CD4-positive, alpha-beta T cell (primary cell): Measurements from ENCODE around the gene PRDX4. TPM values are rescaled to one million over a fixed set of nuclear protein-coding genes. Genes with fewer than 3 reads are reported as not detected.

ENCODE experiments used
- ATAC-seq: fragments of 200-7000 bp; cut with Tn5 transposase; one replicate; pipeline ENCODE4 v1.10.0; 2022; ENCODE audit warnings: mild to moderate bottlenecking; ENCODE audit not compliant: poor library complexity
- CTCF ChIA-PET: fragments of 350-600 bp; sonication (Branson Sonifier 250); formaldehyde crosslinking; loops from one replicate; lab custom pipeline; 2021; ENCODE audit warnings: antibody characterized with exemption, inconsistent platforms; lab: Charles Lee
- POLR2A ChIA-PET: fragments of 350-600 bp; sonication (Branson Sonifier 250); formaldehyde crosslinking; loops from one replicate; lab custom pipeline; 2021; ENCODE audit warnings: antibody characterized with exemption, inconsistent platforms; lab: Charles Lee
- DNase-seq, 14 experiments: peaks; one replicate each; pipeline ENCODE4 v3.0.0-alpha.2; 2013 to 2020; ENCODE audit warnings: mixed read lengths in 2 of 14
- H3K27ac ChIP-seq, 2 donors: one replicate each; pipeline versions ENCODE4 v1.5.1 to v1.7.0; 2013; ENCODE audit warnings: low read length in 2 of 2, low read depth in 1 of 2, mild to moderate bottlenecking in 1 of 2
- H3K27me3 ChIP-seq, 2 experiments: 1 replicate in 1 of 2; 2 replicates in 1 of 2; pipeline versions ENCODE4 v1.6.1 to v1.7.0; 2013; ENCODE audit warnings: low read length in 2 of 2, control low read depth in 1 of 2, mild to moderate bottlenecking in 1 of 2, moderate library complexity in 1 of 2; ENCODE audit not compliant: insufficient read depth in 2 of 2, control insufficient read depth in 1 of 2
- H3K36me3 ChIP-seq: one replicate; pipeline ENCODE4 v1.6.1; 2013; ENCODE audit warnings: low read length, control low read depth; ENCODE audit not compliant: insufficient read depth
- H3K4me1 ChIP-seq: one replicate; pipeline ENCODE4 v1.6.1; 2013; ENCODE audit warnings: low read length, control low read depth; ENCODE audit not compliant: insufficient read depth
- H3K4me3 ChIP-seq: one replicate; pipeline ENCODE4 v1.5.1; 2013; ENCODE audit warnings: mild to moderate bottlenecking, low read length, moderate library complexity
- H3K9me3 ChIP-seq, 2 experiments: 1 replicate in 1 of 2; 2 replicates in 1 of 2; pipeline versions ENCODE4 v1.6.1 to v1.7.0; 2013; ENCODE audit warnings: low read length in 2 of 2, mild to moderate bottlenecking in 2 of 2, control low read depth in 1 of 2, moderate library complexity in 1 of 2; ENCODE audit not compliant: control insufficient read depth in 1 of 2, insufficient read depth in 1 of 2
- H3K27ac Mint-ChIP-seq: one replicate; pipeline ENCODE4 v1.8.0; 2020; ENCODE audit warnings: mixed read lengths
- H3K27me3 Mint-ChIP-seq: one replicate; pipeline ENCODE4 v1.8.0; 2021; ENCODE audit warnings: mixed read lengths
- H3K36me3 Mint-ChIP-seq: one replicate; pipeline ENCODE4 v1.8.0; 2021; ENCODE audit warnings: low read depth, mixed read lengths
- H3K4me1 Mint-ChIP-seq: one replicate; pipeline ENCODE4 v1.8.0; 2021; ENCODE audit warnings: low read depth, mixed read lengths
- H3K4me3 Mint-ChIP-seq: one replicate; pipeline ENCODE4 v1.8.0; 2020; ENCODE audit warnings: mild to moderate bottlenecking, mixed read lengths
- H3K9me3 Mint-ChIP-seq: one replicate; pipeline ENCODE4 v1.8.0; 2020; ENCODE audit warnings: mixed read lengths
- intact Hi-C, 2 experiments: fragments of 100-400 bp; cut with DNase I in 1 of 2; cut with micrococcal nuclease in 1 of 2; formaldehyde crosslinking; loops; one replicate each; pipeline versions ENCODE4 v1.15.1 to v1.9.0; 2023 to 2025; cut with DNase I, micrococcal nuclease
- total RNA-seq, 174 experiments: library from RNA in 2 of 174; stranded (reverse) in 2 of 174; gene quantifications; one replicate each; pipeline ENCODE4 v1.2.3 and lab custom pipeline; 2021 to 2026
- TF ChIP-seq, protein P1 (sequence below): fragments of 200-600 bp; IDR thresholded peaks from one replicate; pipeline ENCODE4 v1.8.0; 2022; ENCODE audit warnings: antibody characterized with exemption, mild to moderate bottlenecking

The PRDX4 gene
- total RNA-seq, 2 experiments from 2014 or later: 4.4 TPM

- CTCF ChIA-PET: no interaction called here
- no peaks in the 10 kb centered on the region for H3K27me3 ChIP-seq
- H3K4me3 ChIP-seq: no peak overlapping the region
- TF ChIP-seq, protein P1, sequence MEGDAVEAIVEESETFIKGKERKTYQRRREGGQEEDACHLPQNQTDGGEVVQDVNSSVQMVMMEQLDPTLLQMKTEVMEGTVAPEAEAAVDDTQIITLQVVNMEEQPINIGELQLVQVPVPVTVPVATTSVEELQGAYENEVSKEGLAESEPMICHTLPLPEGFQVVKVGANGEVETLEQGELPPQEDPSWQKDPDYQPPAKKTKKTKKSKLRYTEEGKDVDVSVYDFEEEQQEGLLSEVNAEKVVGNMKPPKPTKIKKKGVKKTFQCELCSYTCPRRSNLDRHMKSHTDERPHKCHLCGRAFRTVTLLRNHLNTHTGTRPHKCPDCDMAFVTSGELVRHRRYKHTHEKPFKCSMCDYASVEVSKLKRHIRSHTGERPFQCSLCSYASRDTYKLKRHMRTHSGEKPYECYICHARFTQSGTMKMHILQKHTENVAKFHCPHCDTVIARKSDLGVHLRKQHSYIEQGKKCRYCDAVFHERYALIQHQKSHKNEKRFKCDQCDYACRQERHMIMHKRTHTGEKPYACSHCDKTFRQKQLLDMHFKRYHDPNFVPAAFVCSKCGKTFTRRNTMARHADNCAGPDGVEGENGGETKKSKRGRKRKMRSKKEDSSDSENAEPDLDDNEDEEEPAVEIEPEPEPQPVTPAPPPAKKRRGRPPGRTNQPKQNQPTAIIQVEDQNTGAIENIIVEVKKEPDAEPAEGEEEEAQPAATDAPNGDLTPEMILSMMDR: no peak
- Mint-ChIP-seq H3K4me3 (no peak overlapping the region), H3K27ac (no peak overlapping the region), H3K9me3 (no peaks in the 10 kb centered on the region), H3K36me3 (no peaks in the 10 kb centered on the region), H3K4me1 (no peaks in the 10 kb centered on the region), H3K27me3 (peaks cover 8% of the 10 kb centered on the region)
- no peaks in the 10 kb centered on the region for H3K4me1 ChIP-seq
- no peaks in the 10 kb centered on the region for H3K36me3 ChIP-seq
- ATAC-seq (no peak), DNase-seq (no peak)
- intact Hi-C loops: no loop called here
- POLR2A ChIA-PET: no interaction called here
- H3K27ac ChIP-seq: no peak overlapping the region
- H3K9me3 ChIP-seq: no peaks in the 10 kb centered on the region
Measured at GRCh38 chrX:23626651-23627050, 40.6 kb upstream of the PRDX4 start.

DNA sequence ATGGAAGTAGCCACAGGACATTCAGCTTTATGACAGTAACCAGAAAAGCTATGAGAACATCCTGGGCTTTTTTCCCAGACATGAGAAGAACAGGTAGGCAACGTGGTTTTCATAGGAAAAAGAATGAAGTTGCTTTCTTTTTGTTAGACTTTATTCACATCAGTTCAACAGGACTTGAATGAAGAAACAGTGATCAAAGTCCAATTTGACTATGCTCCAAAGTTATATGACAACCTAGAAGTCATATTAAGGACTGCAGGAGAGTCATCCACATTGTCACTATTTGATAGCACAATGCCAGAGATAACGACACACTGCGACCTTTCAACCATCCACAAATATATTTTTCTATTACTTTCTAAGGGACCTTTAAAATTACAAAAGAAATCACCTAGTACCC lies 39.2 kb upstream of the PRDX4 start:
- TF ChIP-seq, protein P1: no peak
- H3K36me3 ChIP-seq: no peaks in the 10 kb centered on the region

DNA sequence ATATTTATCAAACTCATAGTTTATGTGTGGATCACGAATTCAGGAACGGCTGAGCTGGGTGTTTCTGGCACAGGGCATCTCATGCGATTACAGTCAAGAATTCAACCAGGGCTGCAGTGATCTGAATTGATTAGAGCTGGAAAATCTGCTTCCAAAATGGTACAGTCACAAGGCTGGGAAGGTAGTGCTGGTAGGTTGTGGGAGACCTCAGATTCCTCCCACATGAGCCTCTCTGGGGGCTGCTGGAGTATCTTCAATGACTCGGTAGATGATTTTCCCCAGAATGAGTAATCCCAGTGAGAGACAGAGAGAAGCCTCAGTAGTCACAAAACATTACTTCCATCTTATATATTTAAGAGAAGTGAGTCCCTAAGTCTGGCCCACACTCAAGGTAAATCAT lies 36.2 kb upstream of the PRDX4 start:
- Mint-ChIP-seq H3K4me1 (no peaks in the 10 kb centered on the region), H3K4me3 (no peak overlapping the region), H3K27me3 (no peaks in the 10 kb centered on the region), H3K9me3 (no peaks in the 10 kb centered on the region), H3K36me3 (no peaks in the 10 kb centered on the region), H3K27ac (no peak overlapping the region)
- ATAC-seq: no peak
- no peak overlapping the region for H3K27ac ChIP-seq
- no peaks in the 10 kb centered on the region for H3K4me1 ChIP-seq
- peaks cover 0 to 2% of the 10 kb centered on the region in 2 experiments for H3K27me3 ChIP-seq
- H3K9me3 ChIP-seq: no peaks in the 10 kb centered on the region
- intact Hi-C loops: no loop called here
- H3K4me3 ChIP-seq: no peak overlapping the region
- no peak for DNase-seq
- ChIA-PET POLR2A (no interaction called here), CTCF (no interaction called here)
- H3K36me3 ChIP-seq: no peaks in the 10 kb centered on the region
- TF ChIP-seq, protein P1: no peak

More for the DNA sequence above, 39.2 kb upstream of the PRDX4 start:
- Histone ChIP-seq H3K27ac (no peak overlapping the region), H3K4me3 (no peak overlapping the region), H3K9me3 (no peaks in the 10 kb centered on the region), H3K4me1 (no peaks in the 10 kb centered on the region), H3K27me3 (no peaks in the 10 kb centered on the region)
- peaks cover 5% of the 10 kb centered on the region for H3K27me3 Mint-ChIP-seq
- no peaks in the 10 kb centered on the region for H3K36me3 Mint-ChIP-seq
- H3K4me3 Mint-ChIP-seq: no peak overlapping the region
- H3K27ac Mint-ChIP-seq: no peak overlapping the region
- no peaks in the 10 kb centered on the region for H3K9me3 Mint-ChIP-seq
- ChIA-PET CTCF (no interaction called here), POLR2A (no interaction called here)
- DNase-seq (no peak), ATAC-seq (no peak)
- intact Hi-C loops: no loop called here
- no peaks in the 10 kb centered on the region for H3K4me1 Mint-ChIP-seq
